AG08395 (cell line): ENCODE results near the gene LANCL3.

Experiments used
- DNase-seq: peaks from one replicate; pipeline ENCODE4 v3.0.0; 2012; ENCODE audit warnings: mixed read lengths, low spot score

LANCL3 gene

GRCh38 chrX:37684426-37684825 lies 113.0 kb downstream of the LANCL3 start:
- DNase-seq: no peak

- no peak for DNase-seq
These were observed 113.5 kb downstream of the LANCL3 start for GRCh38 chrX:37684973-37685372.

- no peak for DNase-seq
These were observed 114.2 kb downstream of the LANCL3 start, which contains the start of gene XK for GRCh38 chrX:37685381-37686359. Gene XK, plus strand, starts transcription at chrX:37685791. Its CDS starts 171 bp downstream, at chrX:37685962.

GRCh38 chrX:37686369-37686995 lies 115.0 kb downstream of the LANCL3 start:
- no peak for DNase-seq

GRCh38 chrX:37686996-37687395 lies 115.5 kb downstream of the LANCL3 start:
- no peak for DNase-seq

GRCh38 chrX:37690119-37690518 lies 118.7 kb downstream of the LANCL3 start:
- no peak for DNase-seq

GRCh38 chrX:37692918-37693317 lies 121.5 kb downstream of the LANCL3 start:
- DNase-seq: no peak

- no peak for DNase-seq
These were observed 125.8 kb downstream of the LANCL3 start for GRCh38 chrX:37697169-37697760.

- no peak for DNase-seq
These were observed 130.1 kb downstream of the LANCL3 start for GRCh38 chrX:37701588-37701987.

GRCh38 chrX:37711991-37712390 lies 140.5 kb downstream of the LANCL3 start:
- DNase-seq: no peak

- no peak for DNase-seq
These were observed 141.0 kb downstream of the LANCL3 start for GRCh38 chrX:37712458-37712857.

- DNase-seq: no peak
These were observed 143.0 kb downstream of the LANCL3 start for GRCh38 chrX:37714479-37714878.

- DNase-seq: no peak
These were observed 145.1 kb downstream of the LANCL3 start for GRCh38 chrX:37716602-37717001.

- no peak for DNase-seq
These were observed 146.2 kb downstream of the LANCL3 start for GRCh38 chrX:37717708-37718107.

- no peak for DNase-seq
These were observed 151.1 kb downstream of the LANCL3 start for GRCh38 chrX:37722595-37722994.

- DNase-seq: no peak
These were observed 154.9 kb downstream of the LANCL3 start for GRCh38 chrX:37726346-37726745.
